SK-N-SH (cell line): ENCODE data around the gene ASH1L. TPM values are rescaled to one million over a fixed set of nuclear protein-coding genes. Genes with fewer than 3 reads are reported as not detected.

Source experiments
- CTCF ChIA-PET: fragments of 300-600, 350-600 bp; formaldehyde crosslinking; extraction: SDS; loops from one replicate; lab custom pipeline; 2021; lab: Yijun Ruan, JAX
- POLR2A ChIA-PET: fragments of 350-600 bp; sonication (Branson Sonifier 250); formaldehyde crosslinking; extraction: SDS; loops from one replicate; lab custom pipeline; 2020; ENCODE audit warnings: antibody characterized with exemption, inconsistent platforms; lab: Yijun Ruan, JAX
- DNase-seq: peaks from one replicate; pipeline ENCODE4 v3.0.0; 2012
- H2AFZ ChIP-seq: fragments of 200-600 bp; sonication (generic); 2 replicates; pipeline ENCODE4 v1.8.1; 2016; ENCODE audit warnings: antibody characterized with exemption, mild to moderate bottlenecking, low read depth
- H3F3A ChIP-seq: fragments of 200-600 bp; sonication (generic); replicated peaks from 2 replicates; pipeline ENCODE3; 2016; ENCODE audit warnings: antibody characterized with exemption, mild to moderate bottlenecking; ENCODE audit not compliant: insufficient read depth
- H3K27ac ChIP-seq, 2 experiments: fragments of 200-500 bp in 1 of 2; fragments of 200-600 bp in 1 of 2; sonication (Bioruptor generic) in 1 of 2; sonication (generic), shearing (Covaris generic) in 1 of 2; 2 replicates each; pipeline versions ENCODE4 v1.5.1 to v1.6.1; 2014 to 2016; ENCODE audit warnings: low read depth in 2 of 2, inconsistent platforms in 1 of 2, low read length in 1 of 2, mild to moderate bottlenecking in 1 of 2, mixed read lengths in 1 of 2
- H3K27me3 ChIP-seq: fragments of 200-600 bp; sonication (generic), shearing (Covaris generic); 2 replicates; pipeline ENCODE4 v1.6.1; 2016; ENCODE audit warnings: mixed run types; ENCODE audit not compliant: insufficient read depth
- H3K36me3 ChIP-seq, 2 experiments: fragments of 200-500 bp in 1 of 2; fragments of 200-600 bp in 1 of 2; sonication (Bioruptor generic) in 1 of 2; sonication (generic) in 1 of 2; replicated peaks in 1 of 2; 2 replicates each; pipeline versions ENCODE3 to v1.5.1; 2014 to 2016; ENCODE audit warnings: low read length in 1 of 2, mild to moderate bottlenecking in 1 of 2; ENCODE audit not compliant: insufficient read depth in 2 of 2, control insufficient read depth in 1 of 2
- H3K4me1 ChIP-seq, 2 experiments: fragments of 200-500 bp in 1 of 2; fragments of 200-600 bp in 1 of 2; sonication (Bioruptor generic) in 1 of 2; sonication (generic), shearing (Covaris generic) in 1 of 2; 2 replicates each; pipeline versions ENCODE4 v1.5.1 to v1.6.1; 2014 to 2016; ENCODE audit warnings: low read depth in 1 of 2, low read length in 1 of 2, mixed run types in 1 of 2; ENCODE audit not compliant: insufficient read depth in 2 of 2, control insufficient read depth in 1 of 2
- H3K4me2 ChIP-seq: fragments of 200-600 bp; sonication (generic), shearing (Covaris generic); 2 replicates; pipeline ENCODE4 v1.6.1; 2017; ENCODE audit warnings: mixed run types
- H3K4me3 ChIP-seq, 2 experiments: fragments of 200-500 bp in 1 of 2; fragments of 200-600 bp in 1 of 2; sonication (Bioruptor generic) in 1 of 2; sonication (generic), shearing (Covaris generic) in 1 of 2; 2 replicates each; pipeline versions ENCODE4 v1.5.1 to v1.8.1; 2014 to 2016; ENCODE audit warnings: low read depth in 2 of 2, inconsistent platforms in 1 of 2, low read length in 1 of 2, mild to moderate bottlenecking in 1 of 2, mixed read lengths in 1 of 2, moderate library complexity in 1 of 2
- H3K79me2 ChIP-seq: fragments of 200-600 bp; sonication (generic); 2 replicates; pipeline ENCODE4 v1.8.1; 2017; ENCODE audit warnings: mild to moderate bottlenecking; ENCODE audit not compliant: insufficient read depth
- H3K9ac ChIP-seq: fragments of 200-600 bp; sonication (generic); 2 replicates; pipeline ENCODE4 v1.6.1; 2017; ENCODE audit warnings: mixed run types
- H3K9me2 ChIP-seq: fragments of 200-600 bp; sonication (generic); 2 replicates; pipeline ENCODE4 v1.6.1; 2017; ENCODE audit warnings: mixed run types
- H3K9me3 ChIP-seq: fragments of 200-600 bp; sonication (generic); 2 replicates; pipeline ENCODE4 v1.6.1; 2017; ENCODE audit warnings: mixed run types, mild to moderate bottlenecking, moderate library complexity
- H4K20me1 ChIP-seq: fragments of 200-600 bp; sonication (generic); 2 replicates; pipeline ENCODE4 v1.6.1; 2017; ENCODE audit warnings: mild to moderate bottlenecking, mixed run types; ENCODE audit not compliant: insufficient read depth
- ELF1 ChIP-seq: IDR thresholded peaks from 2 replicates; pipeline ENCODE4 v1.4.0; 2012
- EP300 ChIP-seq, 2 experiments: IDR thresholded peaks; 2 replicates each; pipeline versions ENCODE4 v1.4.0 to v1.6.1; 2012; ENCODE audit warnings: borderline replicate concordance in 1 of 2, low read depth in 1 of 2, low read length in 1 of 2
- FOSL2 ChIP-seq: IDR thresholded peaks from 2 replicates; pipeline ENCODE4 v1.4.0; 2012; ENCODE audit warnings: low read depth, mild to moderate bottlenecking, moderate library complexity, borderline replicate concordance
- FOXJ3 ChIP-seq: sonication (generic); formaldehyde crosslinking; IDR thresholded peaks from 2 replicates; pipeline ENCODE4 v1.5.1; 2020; ENCODE audit warnings: mild to moderate bottlenecking, missing genetic modification reagents
- GABPA ChIP-seq: IDR thresholded peaks from 2 replicates; pipeline ENCODE4 v1.4.0; 2012; ENCODE audit warnings: low read depth, mild to moderate bottlenecking
- GATA2 ChIP-seq: sonication (generic); formaldehyde crosslinking; IDR thresholded peaks from 2 replicates; pipeline ENCODE4 v1.5.0; 2020; ENCODE audit warnings: mild to moderate bottlenecking, missing genetic modification reagents
- JUND ChIP-seq: IDR thresholded peaks from 2 replicates; pipeline ENCODE4 v1.4.0; 2012
- NRF1 ChIP-seq: IDR thresholded peaks from 2 replicates; pipeline ENCODE4 v1.6.1; 2012; ENCODE audit warnings: low read depth, mild to moderate bottlenecking, low read length
- REST ChIP-seq: IDR thresholded peaks from 2 replicates; pipeline ENCODE4 v1.6.1; 2012; ENCODE audit warnings: mild to moderate bottlenecking, low read depth, low read length, moderate library complexity
- RFX5 ChIP-seq: IDR thresholded peaks from 2 replicates; pipeline ENCODE4 v1.6.1; 2012; ENCODE audit warnings: mild to moderate bottlenecking, improper control_type of control experiment, low read length
- SIN3A ChIP-seq: IDR thresholded peaks from 2 replicates; pipeline ENCODE4 v1.6.1; 2012; ENCODE audit warnings: low read depth, mild to moderate bottlenecking, low read length, moderate library complexity, borderline replicate concordance
- SMC3 ChIP-seq: IDR thresholded peaks from 2 replicates; pipeline ENCODE4 v1.6.1; 2012; ENCODE audit warnings: low read depth, low read length, improper control_type of control experiment
- TAF1 ChIP-seq: IDR thresholded peaks from 2 replicates; pipeline ENCODE4 v1.6.1; 2012; ENCODE audit warnings: low read depth, mild to moderate bottlenecking, low read length, moderate library complexity, borderline replicate concordance
- TEAD4 ChIP-seq: IDR thresholded peaks from 2 replicates; pipeline ENCODE4 v1.4.0; 2012; ENCODE audit warnings: mild to moderate bottlenecking, borderline replicate concordance; ENCODE audit not compliant: insufficient read depth
- YY1 ChIP-seq: IDR thresholded peaks from 2 replicates; pipeline ENCODE4 v1.4.0; 2012; ENCODE audit warnings: low read depth, mild to moderate bottlenecking
- WGBS: methylation state at CpG from one replicate; pipeline ENCODE4 v1.1.6; 2017; ENCODE audit warnings: low lambda C conversion rate; 5-methylcytosine and 5-hydroxymethylcytosine counted together
- polyA plus RNA-seq, 3 experiments: library from polyadenylated mRNA; depleted of rRNA; stranded (reverse); fragments of >200 nt; gene quantifications; 2 replicates each; pipeline ENCODE4 v1.2.3, GENCODE V29; 2012
- TF ChIP-seq, protein P1 (sequence below): fragments of 150-350 bp; IDR thresholded peaks from 2 replicates; pipeline ENCODE4 v1.6.1; 2017; ENCODE audit warnings: antibody characterized with exemption, low read length, low read depth, borderline replicate concordance
- TF ChIP-seq, protein P2 (sequence below): IDR thresholded peaks from 2 replicates; pipeline ENCODE4 v1.4.0; 2012; ENCODE audit warnings: low read depth, borderline replicate concordance
- TF ChIP-seq, protein P3 (sequence below): fragments of 150-350 bp; IDR thresholded peaks from 2 replicates; pipeline ENCODE4 v1.6.1; 2016; ENCODE audit warnings: mild to moderate bottlenecking, low read depth, low read length
- TF ChIP-seq, protein P4 (sequence below): fragments of 200-600 bp; sonication (generic); IDR thresholded peaks from 2 replicates; pipeline ENCODE4 v1.6.1; 2017; ENCODE audit warnings: antibody characterized with exemption, mild to moderate bottlenecking, moderate library complexity

The ASH1L gene
- polyA plus RNA-seq, 1 of the 3 experiments (the other 2 are of a cell fraction) = 13.4 TPM

GRCh38 chr1:155555915-155556314 is 6.7 kb downstream of the ASH1L start (continued):
- TF ChIP-seq REST (no peak), ELF1 (no peak), JUND (no peak), NRF1 (no peak), RFX5 (no peak), TEAD4 (no peak), GABPA (no peak), GATA2 (no peak)
- TF ChIP-seq, protein P1, sequence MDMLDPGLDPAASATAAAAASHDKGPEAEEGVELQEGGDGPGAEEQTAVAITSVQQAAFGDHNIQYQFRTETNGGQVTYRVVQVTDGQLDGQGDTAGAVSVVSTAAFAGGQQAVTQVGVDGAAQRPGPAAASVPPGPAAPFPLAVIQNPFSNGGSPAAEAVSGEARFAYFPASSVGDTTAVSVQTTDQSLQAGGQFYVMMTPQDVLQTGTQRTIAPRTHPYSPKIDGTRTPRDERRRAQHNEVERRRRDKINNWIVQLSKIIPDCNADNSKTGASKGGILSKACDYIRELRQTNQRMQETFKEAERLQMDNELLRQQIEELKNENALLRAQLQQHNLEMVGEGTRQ = no peak
- TF ChIP-seq, protein P2, sequence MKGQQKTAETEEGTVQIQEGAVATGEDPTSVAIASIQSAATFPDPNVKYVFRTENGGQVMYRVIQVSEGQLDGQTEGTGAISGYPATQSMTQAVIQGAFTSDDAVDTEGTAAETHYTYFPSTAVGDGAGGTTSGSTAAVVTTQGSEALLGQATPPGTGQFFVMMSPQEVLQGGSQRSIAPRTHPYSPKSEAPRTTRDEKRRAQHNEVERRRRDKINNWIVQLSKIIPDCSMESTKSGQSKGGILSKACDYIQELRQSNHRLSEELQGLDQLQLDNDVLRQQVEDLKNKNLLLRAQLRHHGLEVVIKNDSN = no peak
- TF ChIP-seq, protein P3, sequence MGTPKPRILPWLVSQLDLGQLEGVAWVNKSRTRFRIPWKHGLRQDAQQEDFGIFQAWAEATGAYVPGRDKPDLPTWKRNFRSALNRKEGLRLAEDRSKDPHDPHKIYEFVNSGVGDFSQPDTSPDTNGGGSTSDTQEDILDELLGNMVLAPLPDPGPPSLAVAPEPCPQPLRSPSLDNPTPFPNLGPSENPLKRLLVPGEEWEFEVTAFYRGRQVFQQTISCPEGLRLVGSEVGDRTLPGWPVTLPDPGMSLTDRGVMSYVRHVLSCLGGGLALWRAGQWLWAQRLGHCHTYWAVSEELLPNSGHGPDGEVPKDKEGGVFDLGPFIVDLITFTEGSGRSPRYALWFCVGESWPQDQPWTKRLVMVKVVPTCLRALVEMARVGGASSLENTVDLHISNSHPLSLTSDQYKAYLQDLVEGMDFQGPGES = no peak

- Histone ChIP-seq H3K4me2 (no peak overlapping the region), H3K4me1 (no peaks in the 10 kb centered on the region), H3K9me2 (no peaks in the 10 kb centered on the region), H3K36me3 (peaks cover 0 to 19% of the 10 kb centered on the region in 2 experiments), H3K79me2 (peaks cover 100% of the 10 kb centered on the region), H3K27me3 (no peaks in the 10 kb centered on the region), H3F3A (peaks cover 7% of the 10 kb centered on the region), H3K4me3 (no peak overlapping the region), H3K9me3 (no peaks in the 10 kb centered on the region), H3K27ac (no peak overlapping the region), H4K20me1 (peaks cover 80% of the 10 kb centered on the region), H2AFZ (no peak overlapping the region), H3K9ac (no peak overlapping the region)
- 94% methylated on average over 5 of the region's 5 CpGs for WGBS
- TF ChIP-seq RFX5 (no peak), EP300 (IDR thresholded peaks at IDR 0.05; ENCODE audit: borderline replicate concordance in 1 of 2, low read depth in 1 of 2, low read length in 1 of 2) (no peak), YY1 (no peak), TAF1 (no peak), NRF1 (no peak), FOXJ3 (CRISPR knock-in tag) (no peak), FOSL2 (no peak), GATA2 (no peak), SIN3A (no peak), SMC3 (no peak)
- TF ChIP-seq, protein P3 = no peak
- TF ChIP-seq, protein P4, sequence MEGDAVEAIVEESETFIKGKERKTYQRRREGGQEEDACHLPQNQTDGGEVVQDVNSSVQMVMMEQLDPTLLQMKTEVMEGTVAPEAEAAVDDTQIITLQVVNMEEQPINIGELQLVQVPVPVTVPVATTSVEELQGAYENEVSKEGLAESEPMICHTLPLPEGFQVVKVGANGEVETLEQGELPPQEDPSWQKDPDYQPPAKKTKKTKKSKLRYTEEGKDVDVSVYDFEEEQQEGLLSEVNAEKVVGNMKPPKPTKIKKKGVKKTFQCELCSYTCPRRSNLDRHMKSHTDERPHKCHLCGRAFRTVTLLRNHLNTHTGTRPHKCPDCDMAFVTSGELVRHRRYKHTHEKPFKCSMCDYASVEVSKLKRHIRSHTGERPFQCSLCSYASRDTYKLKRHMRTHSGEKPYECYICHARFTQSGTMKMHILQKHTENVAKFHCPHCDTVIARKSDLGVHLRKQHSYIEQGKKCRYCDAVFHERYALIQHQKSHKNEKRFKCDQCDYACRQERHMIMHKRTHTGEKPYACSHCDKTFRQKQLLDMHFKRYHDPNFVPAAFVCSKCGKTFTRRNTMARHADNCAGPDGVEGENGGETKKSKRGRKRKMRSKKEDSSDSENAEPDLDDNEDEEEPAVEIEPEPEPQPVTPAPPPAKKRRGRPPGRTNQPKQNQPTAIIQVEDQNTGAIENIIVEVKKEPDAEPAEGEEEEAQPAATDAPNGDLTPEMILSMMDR = no peak
- CTCF ChIA-PET = no interaction called here
- POLR2A ChIA-PET = no interaction called here
- DNase-seq = no peak
Observed at GRCh38 chr1:155553349-155553748, 9.3 kb downstream of the ASH1L start.
